HEK293T (cell line): ENCODE data around the gene SORBS2.

Source experiments
- ARNT ChIP-seq: fragments of 450-650 bp; IDR thresholded peaks from 2 replicates; pipeline ENCODE4 v1.6.1; 2017; ENCODE audit warnings: mild to moderate bottlenecking
- BHLHE40 ChIP-seq: fragments of 450-650 bp; IDR thresholded peaks from 2 replicates; pipeline ENCODE4 v1.6.1; 2016; ENCODE audit warnings: mild to moderate bottlenecking, moderate library complexity, borderline replicate concordance
- CTBP1 ChIP-seq: fragments of 450-650 bp; IDR thresholded peaks from 2 replicates; pipeline ENCODE4 v1.6.1; 2016; ENCODE audit warnings: borderline replicate concordance
- ELF4 ChIP-seq: fragments of 450-650 bp; IDR thresholded peaks from 2 replicates; pipeline ENCODE4 v1.6.1; 2017; ENCODE audit warnings: antibody characterized with exemption
- FOXA1 ChIP-seq: fragments of 450-650 bp; IDR thresholded peaks from 2 replicates; pipeline ENCODE4 v1.6.1; 2016; ENCODE audit warnings: mild to moderate bottlenecking
- FOXK2 ChIP-seq: fragments of 450-650 bp; IDR thresholded peaks from 2 replicates; pipeline ENCODE4 v1.6.1; 2016; ENCODE audit warnings: mild to moderate bottlenecking
- FOXM1 ChIP-seq: fragments of 450-650 bp; IDR thresholded peaks from 2 replicates; pipeline ENCODE4 v1.6.1; 2017; ENCODE audit warnings: mild to moderate bottlenecking, borderline replicate concordance
- L3MBTL2 ChIP-seq: fragments of 450-650 bp; conservative IDR thresholded peaks from 2 replicates; pipeline ENCODE4 v1.6.1; 2016; ENCODE audit warnings: mild to moderate bottlenecking
- LEF1 ChIP-seq: fragments of 450-650 bp; IDR thresholded peaks from 2 replicates; pipeline ENCODE4 v1.6.1; 2017; ENCODE audit warnings: mild to moderate bottlenecking, borderline replicate concordance
- NFRKB ChIP-seq: fragments of 450-650 bp; IDR thresholded peaks from 2 replicates; pipeline ENCODE4 v1.6.1; 2016; ENCODE audit warnings: mild to moderate bottlenecking, moderate library complexity
- PKNOX1 ChIP-seq: fragments of 450-650 bp; IDR thresholded peaks from 2 replicates; pipeline ENCODE4 v1.6.1; 2016
- SP1 ChIP-seq: fragments of 450-650 bp; IDR thresholded peaks from 2 replicates; pipeline ENCODE4 v1.6.1; 2017
- SUZ12 ChIP-seq: fragments of 450-650 bp; IDR thresholded peaks from 2 replicates; pipeline ENCODE4 v1.6.1; 2016; ENCODE audit warnings: mild to moderate bottlenecking
- ZNF384 ChIP-seq: fragments of 450-650 bp; IDR thresholded peaks from 2 replicates; pipeline ENCODE4 v1.6.1; 2016

- TF ChIP-seq FOXM1 (no peak), PKNOX1 (no peak), BHLHE40 (no peak), LEF1 (no peak), L3MBTL2 (no peak), SUZ12 (no peak), SP1 (no peak), ZNF384 (no peak), ARNT (no peak), NFRKB (no peak), FOXA1 (no peak), ELF4 (no peak), FOXK2 (no peak), CTBP1 (no peak)
Measured at GRCh38 chr4:185810746-185811508, 1.1 kb downstream of the SORBS2 start.
